K562 (cell line): ENCODE data around the gene JPH2. TPM values are rescaled to one million over a fixed set of nuclear protein-coding genes. Genes with fewer than 3 reads are reported as not detected.

Experiments used
- ATAC-seq: fragments of 200-7000 bp; cut with Tn5 transposase; 3 replicates; pipeline ENCODE4 v1.9.1; 2020; ENCODE audit warnings: moderate library complexity
- BruUV-seq: library from RNA; stranded (reverse); fragments of 400-500 nt; replicated peaks from 2 replicates; lab custom pipeline; 2021; lab: Mats Ljungman, UMichigan
- CTCF ChIA-PET: fragments of 300-600 bp; formaldehyde crosslinking; extraction: SDS; loops from one replicate; lab custom pipeline; 2021; ENCODE audit warnings: low intra/inter-chr PET ratio; lab: Yijun Ruan, JAX
- POLR2A ChIA-PET: fragments of 300-600, 350-650 bp; sonication (Branson Sonifier 250); formaldehyde crosslinking; extraction: SDS; loops from one replicate; lab custom pipeline; 2021; ENCODE audit warnings: antibody characterized with exemption, inconsistent platforms; lab: Yijun Ruan, JAX
- DNase-seq, 4 experiments: peaks; one replicate each; pipeline versions ENCODE4 v3.0.0 to v3.0.0-alpha.2; 2011 to 2018; ENCODE audit warnings: low spot score in 3 of 4, mixed read lengths in 3 of 4; ENCODE audit errors: extremely low read depth in 1 of 4
- FAIRE-seq: peaks from 2 replicates; lab custom pipeline; 2011; peaks lifted over from hg19 to GRCh38; lab: Jason Lieb, UNC
- H2AFZ ChIP-seq: 2 replicates; pipeline ENCODE4 v1.6.0; 2011; ENCODE audit warnings: low read depth, low read length, control low read depth, inconsistent platforms
- H3K27ac ChIP-seq: fragments of 200-600 bp; 3 replicates; pipeline ENCODE4 v1.8.0; 2011; ENCODE audit warnings: low read depth, mild to moderate bottlenecking, control low read depth, inconsistent platforms, low read length, moderate library complexity, mixed read lengths; ENCODE audit errors: extremely low read depth
- H3K27me3 ChIP-seq, 2 experiments: fragments of 300-600 bp in 1 of 2; 2 replicates in 1 of 2; 3 replicates in 1 of 2; pipeline versions ENCODE4 v1.6.0 to v1.8.0; 2011; ENCODE audit warnings: inconsistent platforms in 2 of 2, low read length in 2 of 2, mild to moderate bottlenecking in 1 of 2, mixed read lengths in 1 of 2, moderate library complexity in 1 of 2; ENCODE audit not compliant: control insufficient read depth in 2 of 2, insufficient read depth in 2 of 2
- H3K36me3 ChIP-seq: fragments of 300-600 bp; 3 replicates; pipeline ENCODE4 v1.8.0; 2011; ENCODE audit warnings: mild to moderate bottlenecking, low read length, inconsistent platforms; ENCODE audit not compliant: control insufficient read depth, insufficient read depth
- H3K4me1 ChIP-seq, 2 experiments: fragments of 200-600 bp in 1 of 2; replicated peaks in 1 of 2; 2 replicates in 1 of 2; 3 replicates in 1 of 2; pipeline versions ENCODE4 v1.5.1 to v1.8.0; 2011; ENCODE audit warnings: inconsistent platforms in 2 of 2, low read length in 2 of 2, mild to moderate bottlenecking in 1 of 2, mixed read lengths in 1 of 2, moderate library complexity in 1 of 2; ENCODE audit not compliant: control insufficient read depth in 2 of 2, insufficient read depth in 2 of 2
- H3K4me2 ChIP-seq: 2 replicates; pipeline ENCODE4 v1.6.1; 2011; ENCODE audit warnings: low read length, control low read depth, inconsistent platforms, mixed read lengths; ENCODE audit not compliant: insufficient read depth
- H3K4me3 ChIP-seq: fragments of 200-600 bp; sonication (generic), shearing (Covaris generic); 2 replicates; pipeline ENCODE4 v1.5.1; 2016; ENCODE audit warnings: control low read depth, inconsistent platforms
- H3K79me2 ChIP-seq: fragments of 200-600 bp; 3 replicates; pipeline ENCODE4 v1.8.0; 2011; ENCODE audit warnings: low read length, inconsistent platforms; ENCODE audit not compliant: control insufficient read depth, insufficient read depth
- H3K9ac ChIP-seq, 2 experiments: 2 replicates each; pipeline versions ENCODE4 v1.6.0 to v1.6.1; 2011; ENCODE audit warnings: low read depth in 2 of 2, low read length in 2 of 2, control low read depth in 1 of 2, inconsistent platforms in 1 of 2, mild to moderate bottlenecking in 1 of 2, mixed read lengths in 1 of 2; ENCODE audit not compliant: insufficient read depth in 1 of 2
- H3K9me1 ChIP-seq: one replicate; pipeline ENCODE4 v1.6.0; 2011; ENCODE audit warnings: inconsistent platforms, mild to moderate bottlenecking, low read length, moderate library complexity; ENCODE audit not compliant: control insufficient read depth, insufficient read depth
- H3K9me3 ChIP-seq: replicated peaks from 2 replicates; pipeline ENCODE4 v1.5.1; 2011; ENCODE audit warnings: low read depth, low read length, inconsistent platforms; ENCODE audit not compliant: control insufficient read depth, insufficient read depth
- H4K20me1 ChIP-seq: replicated peaks from 2 replicates; pipeline ENCODE4 v1.6.1; 2011; ENCODE audit warnings: low read length, inconsistent platforms, mixed read lengths; ENCODE audit not compliant: control insufficient read depth, insufficient read depth
- ARID4B ChIP-seq: sonication (generic); formaldehyde crosslinking; IDR thresholded peaks from 2 replicates; pipeline ENCODE4 v1.8.0; 2022; ENCODE audit warnings: mild to moderate bottlenecking, missing genetic modification reagents
- BRD9 ChIP-seq: fragments of 450-650 bp; IDR thresholded peaks from 2 replicates; pipeline ENCODE4 v1.6.1; 2018; ENCODE audit warnings: low read depth; ENCODE audit not compliant: partially characterized antibody
- CC2D1A ChIP-seq: fragments of 450-650 bp; IDR thresholded peaks from 2 replicates; pipeline ENCODE4 v1.6.1; 2017; ENCODE audit warnings: mild to moderate bottlenecking
- ERF ChIP-seq: fragments of 450-650 bp; formaldehyde crosslinking; IDR thresholded peaks from 2 replicates; pipeline ENCODE4 v1.4.0; 2020; ENCODE audit warnings: mild to moderate bottlenecking, mixed read lengths
- ETV1 ChIP-seq: fragments of 450-650 bp; conservative IDR thresholded peaks from 2 replicates; pipeline ENCODE4 v1.6.1; 2016; ENCODE audit warnings: missing genetic modification characterization, control low read depth, low read depth, missing compliant biosample characterization
- GTF2E2 ChIP-seq: fragments of 200-800 bp; sonication (Bioruptor generic); IDR thresholded peaks from 2 replicates; pipeline ENCODE4 v1.6.1; 2016; ENCODE audit warnings: missing genetic modification characterization, missing compliant biosample characterization
- PTRF ChIP-seq: fragments of 450-650 bp; IDR thresholded peaks from 2 replicates; pipeline ENCODE4 v1.6.1; 2016; ENCODE audit warnings: mild to moderate bottlenecking, missing genetic modification characterization, missing compliant biosample characterization
- TAF9B ChIP-seq: fragments of 450-650 bp; IDR thresholded peaks from 2 replicates; pipeline ENCODE4 v1.6.1; 2018; ENCODE audit warnings: mild to moderate bottlenecking; ENCODE audit not compliant: partially characterized antibody
- ZNF507 ChIP-seq: conservative IDR thresholded peaks from 2 replicates; pipeline ENCODE4 v1.6.1; 2017; ENCODE audit warnings: missing genetic modification characterization, missing compliant biosample characterization
- WGBS: fragments of 100-300 bp; shearing (Covaris generic); methylation state at CpG from one replicate; pipeline ENCODE4 v1.1.6; 2016; ENCODE audit warnings: low coverage, mixed read lengths; ENCODE audit not compliant: insufficient coverage; ENCODE audit errors: missing lambda C conversion rate; 5-methylcytosine and 5-hydroxymethylcytosine counted together
- in situ Hi-C: fragments of 300-500 bp; cut with MboI; formaldehyde crosslinking; loops from 4 replicates; pipeline ENCODE4 v1.15.0; 2018; ENCODE audit warnings: inconsistent platforms, mixed read lengths
- intact Hi-C: fragments of 100-400 bp; cut with micrococcal nuclease; formaldehyde crosslinking; loops from 2 replicates; pipeline ENCODE4 v1.14.2; 2022
- polyA plus RNA-seq, 8 experiments: library from polyadenylated mRNA; depleted of rRNA in 4 of 8; stranded (reverse) in 5 of 8; unstranded in 3 of 8; fragments of >200 nt; fragmentation: Nextera tagmentation in 2 of 8; fragmentation: Illumina TruSeq in 1 of 8; extraction: Ambion mirVana in 2 of 8; extraction: Trizol in 1 of 8; gene quantifications; 2 replicates each; pipeline versions ENCODE4 v1.2.1 to v1.2.3, GENCODE V29; 2011 to 2014; ENCODE audit warnings: inconsistent platforms in 1 of 8, missing spikeins in 1 of 8
- total RNA-seq, 7 experiments: library from RNA; depleted of rRNA in 6 of 7; stranded (reverse); fragments of >200 nt in 6 of 7; fragmentation: Illumina TruSeq in 2 of 7; extraction: Trizol in 2 of 7; gene quantifications; 2 replicates each; pipeline versions ENCODE4 v1.2.1 to v1.2.3, GENCODE V29; 2011 to 2021; ENCODE audit warnings: low replicate concordance in 1 of 7
- TF ChIP-seq, protein P1 (sequence below): sonication (generic); formaldehyde crosslinking; IDR thresholded peaks from 2 replicates; pipeline ENCODE4 v1.8.1; 2023; ENCODE audit warnings: mild to moderate bottlenecking, missing genetic modification reagents
- TF ChIP-seq, protein P2 (sequence below), 2 experiments: fragments of 450-650 bp; conservative IDR thresholded peaks; 2 replicates each; pipeline ENCODE4 v1.6.1; 2017; ENCODE audit warnings: mild to moderate bottlenecking in 2 of 2, moderate library complexity in 2 of 2
- TF ChIP-seq, protein P3 (sequence below): fragments of 450-650 bp; IDR thresholded peaks from 2 replicates; pipeline ENCODE4 v1.6.1; 2017; ENCODE audit warnings: antibody characterized with exemption

Gene JPH2
- total and polyA plus RNA-seq, 9 of the 15 experiments (the other 6 are each of a cell fraction or from before 2014, with no cell fraction given), result not detected

- H3K4me3 ChIP-seq, result no peak overlapping the region
- H3K4me1 ChIP-seq, result peaks cover 0 to 4% of the 10 kb centered on the region in 2 experiments; a peak in 1 of 5 replicates
- BruUV-seq, result no TSS peak
- H2AFZ ChIP-seq, result no peak overlapping the region
- peaks cover 6% of the 10 kb centered on the region; the same call in 1 of the 2 replicates for H4K20me1 ChIP-seq
- no peaks in the 10 kb centered on the region for H3K79me2 ChIP-seq
- H3K36me3 ChIP-seq, result no peaks in the 10 kb centered on the region
- ChIA-PET POLR2A (no interaction called here), CTCF (no interaction called here)
- ATAC-seq (no peak), DNase-seq (no peak), FAIRE-seq (no peak)
- H3K27ac ChIP-seq, result no peak overlapping the region
- in situ Hi-C loops, result loop anchor here (5.0 to 10.0 kb wide), 3 partner anchors 333 to 638 kb away; no protein-coding TSS in a partner anchor
- H3K9me1 ChIP-seq, result no peaks in the 10 kb centered on the region
- H3K27me3 ChIP-seq, result peaks cover 19 to 52% of the 10 kb centered on the region in 2 experiments
- intact Hi-C loops, result loop anchor here (5.0 to 10.0 kb wide), 2 partner anchors 238 to 550 kb away; no protein-coding TSS in a partner anchor
- WGBS, result 2% methylated on average over 6 of the region's 7 CpGs
- TF ChIP-seq ARID4B (CRISPR knock-in tag) (no peak), CC2D1A (no peak), PTRF (tag) (no peak), ERF (no peak), BRD9 (no peak), TAF9B (no peak), ZNF507 (tag) (no peak), ETV1 (tag) (no peak), GTF2E2 (tag) (no peak)
- TF ChIP-seq, protein P1, sequence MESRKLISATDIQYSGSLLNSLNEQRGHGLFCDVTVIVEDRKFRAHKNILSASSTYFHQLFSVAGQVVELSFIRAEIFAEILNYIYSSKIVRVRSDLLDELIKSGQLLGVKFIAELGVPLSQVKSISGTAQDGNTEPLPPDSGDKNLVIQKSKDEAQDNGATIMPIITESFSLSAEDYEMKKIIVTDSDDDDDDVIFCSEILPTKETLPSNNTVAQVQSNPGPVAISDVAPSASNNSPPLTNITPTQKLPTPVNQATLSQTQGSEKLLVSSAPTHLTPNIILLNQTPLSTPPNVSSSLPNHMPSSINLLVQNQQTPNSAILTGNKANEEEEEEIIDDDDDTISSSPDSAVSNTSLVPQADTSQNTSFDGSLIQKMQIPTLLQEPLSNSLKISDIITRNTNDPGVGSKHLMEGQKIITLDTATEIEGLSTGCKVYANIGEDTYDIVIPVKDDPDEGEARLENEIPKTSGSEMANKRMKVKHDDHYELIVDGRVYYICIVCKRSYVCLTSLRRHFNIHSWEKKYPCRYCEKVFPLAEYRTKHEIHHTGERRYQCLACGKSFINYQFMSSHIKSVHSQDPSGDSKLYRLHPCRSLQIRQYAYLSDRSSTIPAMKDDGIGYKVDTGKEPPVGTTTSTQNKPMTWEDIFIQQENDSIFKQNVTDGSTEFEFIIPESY (CRISPR knock-in tag), result no peak
- TF ChIP-seq, protein P2, sequence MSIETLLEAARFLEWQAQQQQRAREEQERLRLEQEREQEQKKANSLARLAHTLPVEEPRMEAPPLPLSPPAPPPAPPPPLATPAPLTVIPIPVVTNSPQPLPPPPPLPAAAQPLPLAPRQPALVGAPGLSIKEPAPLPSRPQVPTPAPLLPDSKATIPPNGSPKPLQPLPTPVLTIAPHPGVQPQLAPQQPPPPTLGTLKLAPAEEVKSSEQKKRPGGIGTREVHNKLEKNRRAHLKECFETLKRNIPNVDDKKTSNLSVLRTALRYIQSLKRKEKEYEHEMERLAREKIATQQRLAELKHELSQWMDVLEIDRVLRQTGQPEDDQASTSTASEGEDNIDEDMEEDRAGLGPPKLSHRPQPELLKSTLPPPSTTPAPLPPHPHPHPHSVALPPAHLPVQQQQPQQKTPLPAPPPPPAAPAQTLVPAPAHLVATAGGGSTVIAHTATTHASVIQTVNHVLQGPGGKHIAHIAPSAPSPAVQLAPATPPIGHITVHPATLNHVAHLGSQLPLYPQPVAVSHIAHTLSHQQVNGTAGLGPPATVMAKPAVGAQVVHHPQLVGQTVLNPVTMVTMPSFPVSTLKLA (conservative IDR thresholded peaks at IDR 0.05), result no peak
- TF ChIP-seq, protein P3, sequence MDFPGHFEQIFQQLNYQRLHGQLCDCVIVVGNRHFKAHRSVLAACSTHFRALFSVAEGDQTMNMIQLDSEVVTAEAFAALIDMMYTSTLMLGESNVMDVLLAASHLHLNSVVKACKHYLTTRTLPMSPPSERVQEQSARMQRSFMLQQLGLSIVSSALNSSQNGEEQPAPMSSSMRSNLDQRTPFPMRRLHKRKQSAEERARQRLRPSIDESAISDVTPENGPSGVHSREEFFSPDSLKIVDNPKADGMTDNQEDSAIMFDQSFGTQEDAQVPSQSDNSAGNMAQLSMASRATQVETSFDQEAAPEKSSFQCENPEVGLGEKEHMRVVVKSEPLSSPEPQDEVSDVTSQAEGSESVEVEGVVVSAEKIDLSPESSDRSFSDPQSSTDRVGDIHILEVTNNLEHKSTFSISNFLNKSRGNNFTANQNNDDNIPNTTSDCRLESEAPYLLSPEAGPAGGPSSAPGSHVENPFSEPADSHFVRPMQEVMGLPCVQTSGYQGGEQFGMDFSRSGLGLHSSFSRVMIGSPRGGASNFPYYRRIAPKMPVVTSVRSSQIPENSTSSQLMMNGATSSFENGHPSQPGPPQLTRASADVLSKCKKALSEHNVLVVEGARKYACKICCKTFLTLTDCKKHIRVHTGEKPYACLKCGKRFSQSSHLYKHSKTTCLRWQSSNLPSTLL, result no peak
- H3K4me2 ChIP-seq, result no peak overlapping the region
- H3K9me3 ChIP-seq, result no peaks in the 10 kb centered on the region
- H3K9ac ChIP-seq, result no peak overlapping the region
Observed at GRCh38 chr20:44084891-44085290, 102.1 kb downstream of the JPH2 start.
